GM18508 (cell line): ENCODE results near the gene ME1.

Source experiments
- ATAC-seq: cut with Tn5 transposase; IDR thresholded peaks from one replicate; pipeline ENCODE4 v1.9.1; 2021; ENCODE audit warnings: moderate number of reproducible peaks; ENCODE audit not compliant: insufficient read depth, unreplicated experiment

ME1 gene

GRCh38 chr6:83433177-83433576 is 2.3 kb upstream of the ME1 start:
- no peak for ATAC-seq

- no peak for ATAC-seq
Measured at GRCh38 chr6:83432636-83433035, 1.8 kb upstream of the ME1 start.

- ATAC-seq: no peak
Measured at GRCh38 chr6:83431545-83432155, 799 bp upstream of the ME1 start.

GRCh38 chr6:83429857-83430610 is 817 bp downstream of the ME1 start:
- no peak for ATAC-seq

- ATAC-seq: no peak
Measured at GRCh38 chr6:83429269-83429668, 1.6 kb downstream of the ME1 start.

GRCh38 chr6:83424392-83425018 is 6.3 kb downstream of the ME1 start:
- no peak for ATAC-seq

GRCh38 chr6:83417880-83418663 is 12.8 kb downstream of the ME1 start:
- ATAC-seq: no peak

GRCh38 chr6:83413068-83413467 is 17.8 kb downstream of the ME1 start:
- ATAC-seq: no peak

GRCh38 chr6:83411731-83412130 is 19.1 kb downstream of the ME1 start:
- no peak for ATAC-seq

GRCh38 chr6:83403191-83403590 is 27.7 kb downstream of the ME1 start:
- ATAC-seq: no peak

GRCh38 chr6:83389606-83390005 is 41.2 kb downstream of the ME1 start:
- ATAC-seq: no peak

GRCh38 chr6:83385473-83385872 is 45.4 kb downstream of the ME1 start:
- no peak for ATAC-seq

GRCh38 chr6:83384751-83385150 is 46.1 kb downstream of the ME1 start:
- ATAC-seq: no peak

- no peak for ATAC-seq
Measured at GRCh38 chr6:83381949-83382348, 48.9 kb downstream of the ME1 start.

- no peak for ATAC-seq
Measured at GRCh38 chr6:83378621-83379388, 52.0 kb downstream of the ME1 start.

- no peak for ATAC-seq
Measured at GRCh38 chr6:83371423-83371822, 59.4 kb downstream of the ME1 start.

- no peak for ATAC-seq
Measured at GRCh38 chr6:83370567-83370966, 60.3 kb downstream of the ME1 start.

- no peak for ATAC-seq
Measured at GRCh38 chr6:83369692-83370091, 61.2 kb downstream of the ME1 start.

GRCh38 chr6:83368577-83368976 is 62.3 kb downstream of the ME1 start:
- no peak for ATAC-seq

- no peak for ATAC-seq
Measured at GRCh38 chr6:83367104-83367503, 63.7 kb downstream of the ME1 start.
